ENCODE measurements around the gene LRP1-AS.

The LRP1-AS gene

DNA sequence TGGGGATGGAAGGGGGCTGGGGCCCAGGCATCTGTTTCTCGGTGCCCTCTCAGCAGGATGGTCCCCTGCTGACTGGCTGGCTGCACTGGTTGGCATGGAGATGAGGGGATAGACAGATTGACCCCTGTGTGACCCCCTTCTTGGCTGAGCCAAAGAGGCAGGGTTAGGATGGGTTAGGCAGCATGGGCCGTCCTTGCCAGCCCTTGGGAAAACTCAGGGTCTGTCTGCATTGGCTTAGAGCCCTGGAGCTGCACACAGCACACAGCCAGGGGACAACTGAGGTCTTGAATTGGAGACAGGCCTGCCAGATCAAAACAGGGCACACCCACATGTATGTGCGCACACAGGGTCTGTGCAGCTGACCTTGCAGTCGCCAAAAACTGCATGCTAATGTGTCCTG, 11.2 kb upstream of the LRP1-AS start:
- Mint-ChIP-seq H3K27ac (no peak overlapping the region), H3K4me1 (ENCODE audit: low read depth) (peaks cover 4% of the 10 kb centered on the region), H3K4me3 (no peak overlapping the region), H3K27me3 (no peaks in the 10 kb centered on the region), H3K36me3 (ENCODE audit: low read depth) (no peaks in the 10 kb centered on the region), H3K9me3 (no peaks in the 10 kb centered on the region)
- no peak for DNase-seq

DNA sequence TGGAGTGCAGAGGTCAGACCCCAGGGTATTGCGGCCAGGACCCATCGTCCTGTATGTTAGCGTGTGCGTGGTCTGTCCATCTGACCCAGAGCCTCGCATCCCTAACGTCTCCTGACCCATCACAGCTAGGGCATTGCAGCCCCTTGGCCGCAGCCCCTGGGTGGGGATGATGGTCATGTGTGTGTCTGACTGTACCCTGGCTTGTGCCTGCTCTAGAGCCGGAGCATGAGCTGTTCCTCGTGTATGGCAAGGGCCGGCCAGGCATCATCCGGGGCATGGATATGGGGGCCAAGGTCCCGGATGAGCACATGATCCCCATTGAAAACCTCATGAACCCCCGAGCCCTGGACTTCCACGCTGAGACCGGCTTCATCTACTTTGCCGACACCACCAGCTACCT, 10.8 kb upstream of the LRP1-AS start:
- H3K27me3 Mint-ChIP-seq: no peaks in the 10 kb centered on the region

DNA sequence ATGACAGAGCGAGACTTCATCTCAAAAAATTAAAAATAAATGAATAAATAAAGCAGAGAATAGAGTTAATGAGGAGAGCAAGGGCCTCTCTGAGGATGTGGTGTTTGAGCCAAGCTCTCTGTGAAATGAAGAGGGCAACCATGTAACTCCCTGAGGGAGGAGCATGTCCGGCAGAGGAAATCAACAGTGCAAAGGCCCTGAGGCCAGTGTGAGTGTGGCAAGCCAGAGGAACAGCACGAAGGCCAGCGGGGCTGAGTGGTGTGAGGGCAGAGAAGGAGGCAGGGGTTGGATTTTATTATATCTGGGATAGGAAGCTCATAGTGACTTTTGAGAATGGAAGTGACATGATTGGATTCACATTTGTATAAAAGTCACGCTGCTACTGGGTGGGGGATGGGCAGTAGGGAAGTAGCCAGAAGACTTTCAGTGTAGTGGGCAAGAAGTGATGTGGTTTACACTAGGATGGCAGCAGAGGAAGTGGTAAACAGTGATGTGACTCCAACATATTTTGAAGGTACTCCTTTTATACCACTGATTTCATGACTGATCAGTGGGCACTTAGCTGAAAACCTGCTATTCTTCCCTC, 10.3 kb upstream of the LRP1-AS start:
- no peaks in the 10 kb centered on the region for H3K36me3 Mint-ChIP-seq (ENCODE audit: low read depth)
- H3K4me1 Mint-ChIP-seq (ENCODE audit: low read depth): peaks cover 4% of the 10 kb centered on the region
- no peaks in the 10 kb centered on the region for H3K27me3 Mint-ChIP-seq
- H3K27ac Mint-ChIP-seq: no peak overlapping the region
- DNase-seq: no peak
- H3K4me3 Mint-ChIP-seq: no peak overlapping the region
- H3K9me3 Mint-ChIP-seq: no peaks in the 10 kb centered on the region

More for the DNA sequence above, 10.8 kb upstream of the LRP1-AS start:
- peaks cover 4% of the 10 kb centered on the region for H3K4me1 Mint-ChIP-seq (ENCODE audit: low read depth)
- DNase-seq: no peak
- no peak overlapping the region for H3K4me3 Mint-ChIP-seq
- no peaks in the 10 kb centered on the region for H3K9me3 Mint-ChIP-seq
- no peaks in the 10 kb centered on the region for H3K36me3 Mint-ChIP-seq (ENCODE audit: low read depth)
- no peak overlapping the region for H3K27ac Mint-ChIP-seq

DNA sequence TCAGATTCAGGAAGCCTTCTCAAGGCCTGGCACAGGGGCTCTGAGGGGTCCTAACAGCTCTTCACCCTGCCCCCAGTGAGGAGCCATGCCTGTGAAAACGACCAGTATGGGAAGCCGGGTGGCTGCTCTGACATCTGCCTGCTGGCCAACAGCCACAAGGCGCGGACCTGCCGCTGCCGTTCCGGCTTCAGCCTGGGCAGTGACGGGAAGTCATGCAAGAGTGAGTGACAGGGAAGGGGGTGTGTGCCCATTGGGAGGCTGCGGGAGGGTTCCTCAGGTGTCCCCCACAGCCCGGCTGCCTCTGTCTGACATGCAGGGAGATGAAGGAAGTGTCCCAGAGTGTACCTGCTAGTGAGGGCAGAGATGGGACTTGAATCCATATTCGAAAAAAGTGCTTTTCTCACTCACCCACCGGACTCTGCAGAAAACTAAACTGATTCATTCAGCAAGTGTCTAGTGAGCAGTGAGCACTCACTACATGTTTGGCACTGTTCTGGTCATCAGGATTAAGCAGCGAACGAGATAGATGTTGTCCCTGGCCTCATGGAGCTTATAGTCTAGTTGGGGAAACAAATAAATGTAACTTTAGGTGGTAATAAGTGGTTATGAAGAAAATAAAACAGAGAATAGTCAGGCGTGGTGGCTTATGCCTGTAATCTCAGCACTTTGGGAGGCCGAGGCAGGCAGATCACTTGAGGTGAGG, 9.4 kb upstream of the LRP1-AS start:
- Mint-ChIP-seq H3K27ac (no peak overlapping the region), H3K4me3 (no peak overlapping the region)

DNA sequence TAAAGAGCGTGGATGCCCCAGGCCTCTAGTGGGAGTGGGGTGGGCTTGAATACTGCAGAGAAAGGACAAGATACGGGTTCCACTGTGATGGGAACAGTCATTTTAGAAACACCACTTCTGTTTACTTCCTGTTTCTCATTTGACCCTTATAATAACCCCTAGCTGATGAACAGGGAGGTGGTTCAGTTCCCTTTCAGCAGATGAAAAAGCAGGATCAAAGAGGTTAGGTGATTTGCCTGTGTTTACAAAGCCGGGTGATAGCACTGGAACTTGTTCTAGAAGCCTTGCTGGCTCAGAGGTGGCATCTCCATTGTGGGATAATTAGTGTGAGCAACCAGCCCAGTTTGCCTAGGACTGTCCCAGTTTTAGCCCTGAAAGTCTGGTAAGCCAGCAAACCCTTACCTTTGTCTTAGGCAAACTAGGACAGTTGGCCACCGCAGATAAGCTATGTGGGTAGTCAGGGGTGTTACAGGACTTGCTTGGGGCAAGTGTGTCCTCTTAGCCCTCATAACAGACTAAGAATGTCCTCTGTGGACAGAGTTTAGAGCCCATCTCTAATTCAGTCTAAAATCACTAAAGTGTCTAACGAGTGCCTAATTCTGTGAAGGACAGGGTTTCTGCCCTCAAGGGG, 7.5 kb upstream of the LRP1-AS start:
- Mint-ChIP-seq H3K4me3 (no peak overlapping the region), H3K27ac (no peak overlapping the region), H3K27me3 (no peaks in the 10 kb centered on the region), H3K9me3 (no peaks in the 10 kb centered on the region), H3K36me3 (ENCODE audit: low read depth) (no peaks in the 10 kb centered on the region), H3K4me1 (ENCODE audit: low read depth) (peaks cover 4% of the 10 kb centered on the region)
- no peak for DNase-seq

More for the DNA sequence above, 9.4 kb upstream of the LRP1-AS start:
- Mint-ChIP-seq H3K36me3 (ENCODE audit: low read depth) (no peaks in the 10 kb centered on the region), H3K4me1 (ENCODE audit: low read depth) (peaks cover 4% of the 10 kb centered on the region), H3K27me3 (no peaks in the 10 kb centered on the region), H3K9me3 (no peaks in the 10 kb centered on the region)
- no peak for DNase-seq

DNA sequence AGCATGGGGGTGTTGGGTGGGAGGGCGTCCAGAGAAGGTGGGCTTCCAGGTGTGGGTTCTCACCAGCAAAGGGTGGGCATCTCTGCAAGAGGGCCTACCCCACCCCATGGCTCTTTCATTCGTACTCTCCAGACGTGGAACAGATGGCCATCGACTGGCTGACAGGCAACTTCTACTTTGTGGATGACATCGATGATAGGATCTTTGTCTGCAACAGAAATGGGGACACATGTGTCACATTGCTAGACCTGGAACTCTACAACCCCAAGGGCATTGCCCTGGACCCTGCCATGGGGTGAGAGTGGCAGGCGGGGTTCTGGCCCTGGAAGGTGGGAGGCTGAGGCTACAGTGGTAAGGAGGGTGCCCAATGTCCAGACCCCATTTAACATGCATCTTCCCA, 6.7 kb upstream of the LRP1-AS start:
- Mint-ChIP-seq H3K9me3 (no peaks in the 10 kb centered on the region), H3K4me3 (no peak overlapping the region), H3K36me3 (ENCODE audit: low read depth) (no peaks in the 10 kb centered on the region), H3K27me3 (no peaks in the 10 kb centered on the region), H3K27ac (no peak overlapping the region), H3K4me1 (ENCODE audit: low read depth) (peaks cover 4% of the 10 kb centered on the region)
- DNase-seq: no peak

DNA sequence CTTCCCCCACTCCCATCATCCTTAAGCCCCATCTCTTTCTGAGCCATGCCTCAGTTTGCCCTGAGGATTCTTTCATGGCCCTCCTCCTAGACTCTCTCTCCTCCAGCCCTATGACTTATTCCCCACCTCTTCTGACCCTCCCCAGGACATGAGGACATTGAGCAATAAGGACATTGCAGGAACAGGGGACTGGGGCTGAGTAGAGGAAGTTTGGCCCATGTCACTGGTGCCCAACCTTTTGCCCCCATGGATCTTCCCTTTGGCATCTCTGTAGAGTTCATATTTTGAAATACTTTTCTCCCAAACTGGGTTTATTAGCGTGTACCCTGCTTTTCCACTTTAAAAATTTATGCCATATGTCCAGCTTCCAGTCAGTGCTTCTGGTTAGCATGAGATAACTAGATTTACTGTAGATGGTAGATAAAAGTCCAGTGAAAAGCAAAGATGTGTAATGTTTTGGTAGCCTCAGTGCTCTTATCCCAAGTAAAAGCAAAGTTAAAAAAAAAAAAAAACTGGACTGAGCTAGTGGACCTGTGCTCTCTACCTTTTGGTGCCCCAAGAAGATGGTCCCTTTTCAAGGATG, 6.1 kb upstream of the LRP1-AS start:
- Mint-ChIP-seq H3K9me3 (no peaks in the 10 kb centered on the region), H3K4me3 (no peak overlapping the region), H3K4me1 (ENCODE audit: low read depth) (peaks cover 4% of the 10 kb centered on the region), H3K36me3 (ENCODE audit: low read depth) (no peaks in the 10 kb centered on the region), H3K27me3 (no peaks in the 10 kb centered on the region), H3K27ac (no peak overlapping the region)
- DNase-seq: no peak

DNA sequence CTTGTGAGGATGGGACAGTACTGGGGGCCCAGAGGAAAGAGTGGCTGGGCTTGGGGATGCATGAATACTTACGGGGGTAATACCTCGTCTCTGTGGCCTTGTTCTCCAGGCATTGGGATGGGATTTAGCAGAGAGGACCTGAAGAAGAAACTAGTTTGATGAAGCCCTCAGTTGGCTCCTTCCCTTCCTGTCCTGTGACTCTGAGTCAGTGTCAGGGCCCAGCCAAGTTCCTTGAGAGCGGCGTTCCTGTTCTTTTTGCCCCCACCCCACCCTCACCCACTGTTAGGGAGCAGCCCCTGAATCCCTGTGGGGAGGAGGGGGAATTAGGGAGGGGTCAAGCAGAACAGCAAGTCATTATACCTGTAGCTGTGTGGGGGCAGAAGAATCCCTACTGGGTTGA, 5.2 kb upstream of the LRP1-AS start:
- Mint-ChIP-seq H3K4me3 (no peak overlapping the region), H3K9me3 (no peaks in the 10 kb centered on the region), H3K36me3 (ENCODE audit: low read depth) (no peaks in the 10 kb centered on the region), H3K27ac (no peak overlapping the region), H3K4me1 (ENCODE audit: low read depth) (peaks cover 2% of the 10 kb centered on the region), H3K27me3 (no peaks in the 10 kb centered on the region)
- DNase-seq: no peak

DNA sequence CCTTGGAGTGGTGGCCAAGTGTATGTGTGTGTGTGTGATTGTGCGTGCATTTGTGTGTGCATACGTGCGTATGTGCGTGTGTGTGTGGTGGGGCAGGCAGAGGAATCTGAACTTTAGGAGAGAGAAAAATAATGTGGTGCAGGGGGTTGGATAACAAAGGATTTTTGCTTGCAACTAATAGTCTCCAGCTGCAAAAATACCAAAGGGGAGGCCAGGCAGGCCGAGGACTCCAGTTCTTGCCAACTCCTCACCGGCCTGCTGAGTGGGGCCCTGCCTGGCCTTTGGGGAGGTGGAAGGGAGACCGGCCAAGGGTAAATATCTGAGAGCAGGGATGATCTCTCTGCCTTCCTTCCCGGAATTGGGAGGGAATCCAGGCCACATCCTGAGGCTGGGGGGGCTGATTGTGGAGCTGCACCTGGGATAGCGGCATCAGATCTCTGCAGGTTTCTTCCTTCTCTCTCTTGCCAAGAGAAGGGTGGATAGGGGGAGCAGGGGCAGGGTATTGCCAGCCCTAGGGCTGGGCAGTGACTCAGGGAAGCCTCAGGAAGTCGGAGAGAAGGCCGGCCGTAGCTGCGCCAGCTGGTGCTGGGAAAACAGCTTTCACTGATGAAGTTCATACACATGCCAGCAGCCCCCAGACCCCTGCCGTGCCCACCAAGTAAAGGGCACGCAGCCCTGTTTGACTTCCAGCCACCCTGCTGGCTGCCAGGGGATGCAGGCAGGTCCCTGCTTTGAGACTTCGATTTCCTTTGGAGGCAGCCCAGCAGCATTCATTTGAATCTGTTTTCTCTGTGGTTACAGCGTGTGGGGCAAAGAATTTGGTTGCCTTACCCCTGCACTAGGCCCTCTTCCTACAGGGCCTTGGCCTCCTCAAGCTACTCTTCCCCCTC, 4.6 kb upstream of the LRP1-AS start:
- no peaks in the 10 kb centered on the region for H3K9me3 Mint-ChIP-seq
- no peak overlapping the region for H3K4me3 Mint-ChIP-seq
- H3K4me1 Mint-ChIP-seq (ENCODE audit: low read depth): no peaks in the 10 kb centered on the region
- H3K36me3 Mint-ChIP-seq (ENCODE audit: low read depth): no peaks in the 10 kb centered on the region
- DNase-seq: no peak
- H3K27ac Mint-ChIP-seq: no peak overlapping the region
- no peaks in the 10 kb centered on the region for H3K27me3 Mint-ChIP-seq

DNA sequence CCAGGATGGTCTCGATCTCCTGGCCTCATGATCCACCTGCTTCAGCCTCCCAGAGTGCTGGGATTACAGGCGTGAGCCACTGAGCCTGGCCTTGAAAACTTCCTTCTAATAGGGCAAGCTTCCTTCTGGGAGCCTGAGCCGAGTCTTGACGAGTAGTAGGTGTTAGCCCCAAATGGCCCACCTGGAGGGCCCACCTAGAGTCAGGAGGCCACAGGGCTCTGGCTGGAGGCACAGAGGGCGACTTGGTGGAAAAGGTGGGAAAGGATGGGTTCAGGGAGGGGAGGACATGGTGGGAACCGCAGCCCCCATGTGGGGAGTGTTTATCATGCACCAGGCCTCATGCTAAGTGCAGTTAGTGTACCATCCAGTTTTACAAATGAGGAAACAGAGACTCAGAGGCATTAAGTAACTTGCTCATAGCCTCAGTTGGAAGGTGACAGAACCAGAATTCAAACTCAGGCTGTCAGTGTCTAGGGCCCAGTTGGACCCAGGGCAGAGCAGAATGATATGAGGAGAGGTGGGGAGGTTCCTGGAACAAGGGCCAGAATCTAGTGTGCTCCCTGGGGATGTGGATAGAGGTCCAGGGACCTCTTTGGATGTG, 3.1 kb upstream of the LRP1-AS start:
- Mint-ChIP-seq H3K4me1 (ENCODE audit: low read depth) (no peaks in the 10 kb centered on the region), H3K36me3 (ENCODE audit: low read depth) (no peaks in the 10 kb centered on the region), H3K27ac (no peak overlapping the region), H3K27me3 (no peaks in the 10 kb centered on the region), H3K9me3 (no peaks in the 10 kb centered on the region), H3K4me3 (no peak overlapping the region)
- no peak for DNase-seq

DNA sequence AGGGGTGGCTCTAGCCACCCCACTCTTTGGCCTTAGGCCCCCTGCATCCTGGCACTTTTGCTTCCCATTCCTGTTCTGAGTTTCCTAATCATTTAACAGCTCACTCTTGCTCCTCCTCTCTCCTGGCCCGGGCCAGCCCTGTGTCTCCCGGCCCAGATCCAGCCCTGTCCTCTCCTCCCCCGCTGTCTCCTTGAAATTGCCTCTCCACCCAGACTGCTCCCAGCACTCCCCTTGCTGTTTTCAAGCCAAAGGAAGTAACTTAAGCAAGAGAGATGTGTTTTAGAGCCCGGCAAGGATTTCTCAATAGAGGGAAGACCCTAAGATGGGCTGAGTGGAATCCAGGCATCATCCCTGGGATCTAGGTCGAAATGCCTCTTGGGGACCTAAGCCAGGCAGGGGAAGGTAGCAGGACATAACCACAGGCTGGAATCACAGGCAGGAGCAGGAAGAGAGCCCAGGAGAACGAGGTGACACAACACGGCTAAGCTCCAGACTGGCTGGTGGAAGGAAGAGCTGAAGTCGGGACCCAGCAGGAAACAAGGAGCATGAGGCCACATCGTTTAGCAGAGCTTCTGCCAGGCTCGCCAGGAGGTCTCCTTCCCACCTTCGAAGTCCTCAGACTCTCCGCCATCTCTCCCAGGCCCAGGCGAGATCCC, 2.0 kb upstream of the LRP1-AS start:
- no peak for DNase-seq
- Mint-ChIP-seq H3K36me3 (ENCODE audit: low read depth) (no peaks in the 10 kb centered on the region), H3K27ac (no peak overlapping the region), H3K9me3 (no peaks in the 10 kb centered on the region), H3K4me3 (no peak overlapping the region), H3K4me1 (ENCODE audit: low read depth) (no peaks in the 10 kb centered on the region), H3K27me3 (no peaks in the 10 kb centered on the region)

DNA sequence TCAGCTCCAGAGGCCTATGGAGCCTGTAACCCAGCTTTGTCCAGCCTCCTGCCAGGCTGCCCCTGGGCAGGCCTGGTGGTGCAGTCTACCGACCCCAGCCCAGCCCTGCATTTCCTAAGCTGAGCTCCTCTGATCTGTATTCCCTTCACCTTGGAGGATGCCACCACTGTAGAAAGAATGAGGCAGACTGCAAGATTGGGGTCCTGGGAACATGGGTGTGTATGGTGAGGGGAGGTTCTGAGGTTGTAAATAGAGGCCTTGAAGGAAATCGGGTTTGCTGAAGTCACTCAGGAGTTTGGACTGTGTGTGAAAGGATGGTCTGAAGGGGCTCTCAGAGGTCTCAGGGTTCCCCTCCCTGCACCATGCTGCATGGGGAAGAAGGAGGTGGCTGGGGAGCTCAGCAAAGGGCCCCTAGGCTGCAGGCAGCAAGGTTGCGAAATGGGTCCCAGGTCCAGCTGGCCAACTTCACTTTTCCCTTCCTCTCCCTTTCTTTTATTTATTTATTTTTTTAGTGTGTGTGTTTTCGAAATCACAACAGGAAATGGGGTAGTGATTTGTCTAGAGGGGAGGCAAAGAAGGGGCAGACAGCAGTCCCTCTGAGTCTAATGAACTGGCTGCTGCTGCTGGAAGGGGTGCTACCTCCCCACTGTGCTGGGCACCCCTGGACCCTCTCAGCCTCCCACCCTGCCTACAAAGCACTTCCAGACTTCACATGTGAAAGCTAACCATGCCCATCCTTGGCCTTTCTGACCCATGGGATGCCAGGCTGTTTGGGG, 1.2 kb upstream of the LRP1-AS start:
- Mint-ChIP-seq H3K27ac (no peak overlapping the region), H3K36me3 (ENCODE audit: low read depth) (no peaks in the 10 kb centered on the region), H3K4me3 (no peak overlapping the region), H3K9me3 (no peaks in the 10 kb centered on the region), H3K27me3 (no peaks in the 10 kb centered on the region), H3K4me1 (ENCODE audit: low read depth) (no peaks in the 10 kb centered on the region)
- no peak for DNase-seq

DNA sequence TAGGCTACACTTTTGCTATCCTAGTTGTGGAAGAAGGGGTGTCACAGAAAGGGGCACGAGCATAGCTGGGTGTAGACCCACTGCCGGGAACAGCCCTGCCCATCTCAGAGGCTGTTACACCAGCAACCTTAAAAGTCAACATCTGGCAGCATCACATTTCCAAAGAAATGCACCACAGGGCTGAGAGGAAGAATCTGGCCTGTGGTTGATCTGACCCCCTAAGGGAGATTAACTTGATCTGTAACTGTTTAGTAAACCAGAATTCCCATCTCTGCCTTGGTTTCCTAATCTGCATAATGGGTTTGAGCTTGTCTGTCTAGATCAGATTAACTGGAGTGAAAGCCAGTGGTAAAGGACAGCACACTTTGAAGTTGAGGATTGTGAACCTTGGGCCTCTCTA, 1.3 kb downstream of the LRP1-AS start:
- no peaks in the 10 kb centered on the region for H3K36me3 Mint-ChIP-seq (ENCODE audit: low read depth)
- no peaks in the 10 kb centered on the region for H3K27me3 Mint-ChIP-seq
- H3K4me1 Mint-ChIP-seq (ENCODE audit: low read depth): peaks cover 6% of the 10 kb centered on the region
- H3K27ac Mint-ChIP-seq: no peak overlapping the region
- H3K4me3 Mint-ChIP-seq: no peak overlapping the region
- DNase-seq: no peak
- no peaks in the 10 kb centered on the region for H3K9me3 Mint-ChIP-seq
